Mucosa of rectum (tissue), 2 donors: ENCODE data around the gene EXOC3L4.

ENCODE experiments used
- H3K27ac ChIP-seq, 2 donors: one replicate each; pipeline ENCODE4 v1.7.0; 2013; ENCODE audit warnings: inconsistent platforms in 2 of 2, low read depth in 2 of 2, low read length in 2 of 2
- H3K27me3 ChIP-seq, 2 donors: one replicate each; pipeline ENCODE4 v1.7.0; 2013; ENCODE audit warnings: low read length in 2 of 2; ENCODE audit not compliant: control insufficient read depth in 2 of 2, insufficient read depth in 2 of 2
- H3K36me3 ChIP-seq, 2 donors: one replicate each; pipeline ENCODE4 v1.7.0; 2013; ENCODE audit warnings: low read length in 2 of 2; ENCODE audit not compliant: control insufficient read depth in 2 of 2, insufficient read depth in 2 of 2
- H3K4me1 ChIP-seq, 2 donors: one replicate each; pipeline ENCODE4 v1.7.0; 2013; ENCODE audit warnings: low read length in 2 of 2, mild to moderate bottlenecking in 1 of 2; ENCODE audit not compliant: control insufficient read depth in 2 of 2, insufficient read depth in 2 of 2
- H3K4me3 ChIP-seq, 2 donors: one replicate each; pipeline ENCODE4 v1.7.0; 2013; ENCODE audit warnings: low read length in 2 of 2
- H3K9ac ChIP-seq, 2 donors: one replicate each; pipeline ENCODE4 v1.7.0; 2013; ENCODE audit warnings: low read length in 2 of 2, low read depth in 1 of 2, mild to moderate bottlenecking in 1 of 2
- H3K9me3 ChIP-seq, 2 donors: one replicate each; pipeline ENCODE4 v1.7.0; 2013; ENCODE audit warnings: low read length in 2 of 2; ENCODE audit not compliant: control insufficient read depth in 2 of 2
- donor health status: healthy.
- donor health status: Normal muscosa, but diverticular disease.

The EXOC3L4 gene

DNA sequence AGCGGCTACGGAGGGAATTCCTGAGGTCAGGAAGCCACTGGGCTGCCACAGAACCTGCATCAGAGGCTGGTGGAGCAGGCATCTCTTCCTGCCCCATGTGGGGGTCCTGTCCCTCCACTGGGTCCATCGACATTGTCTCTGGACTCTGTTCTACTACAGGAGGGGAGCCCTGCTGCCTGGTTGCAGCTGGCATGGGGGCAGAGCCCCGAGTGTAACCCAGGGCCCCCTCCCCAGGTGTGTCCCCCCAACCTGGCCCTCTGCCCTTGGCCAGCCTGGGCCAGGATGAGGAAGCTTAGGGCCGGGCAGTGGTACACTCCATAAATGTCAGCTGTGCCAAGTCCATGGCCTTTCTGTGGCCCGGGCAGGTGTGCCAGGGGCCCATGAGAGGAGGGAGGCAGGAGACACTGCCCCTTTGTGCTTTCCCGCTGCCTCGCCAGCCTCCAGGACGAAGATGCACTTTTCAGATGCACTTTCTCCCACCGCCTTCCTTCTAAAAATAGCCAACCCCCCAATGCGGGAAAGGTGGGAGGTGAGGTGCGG is 4.0 kb upstream of the EXOC3L4 start:
- Histone ChIP-seq H3K4me3 (no peak overlapping the region), H3K4me1 (peaks cover 21 to 25% of the 10 kb centered on the region in 2 donors), H3K9ac (peak overlapping the region in 1 of 2 donors; percentile 69), H3K27ac (no peak overlapping the region), H3K9me3 (no peaks in the 10 kb centered on the region), H3K36me3 (no peaks in the 10 kb centered on the region), H3K27me3 (peaks cover under 1% of the 10 kb centered on the region in 2 donors)

- Histone ChIP-seq H3K4me3 (peak overlapping the region; percentile 54), H3K9me3 (no peaks in the 10 kb centered on the region), H3K9ac (peak overlapping the region; percentile 1 to 69), H3K4me1 (peaks cover 22 to 32% of the 10 kb centered on the region in 2 donors), H3K27ac (no peak overlapping the region), H3K36me3 (no peaks in the 10 kb centered on the region), H3K27me3 (no peaks in the 10 kb centered on the region)
These were observed 3.3 kb upstream of the EXOC3L4 start for GRCh38 chr14:103091041-103091882.

DNA sequence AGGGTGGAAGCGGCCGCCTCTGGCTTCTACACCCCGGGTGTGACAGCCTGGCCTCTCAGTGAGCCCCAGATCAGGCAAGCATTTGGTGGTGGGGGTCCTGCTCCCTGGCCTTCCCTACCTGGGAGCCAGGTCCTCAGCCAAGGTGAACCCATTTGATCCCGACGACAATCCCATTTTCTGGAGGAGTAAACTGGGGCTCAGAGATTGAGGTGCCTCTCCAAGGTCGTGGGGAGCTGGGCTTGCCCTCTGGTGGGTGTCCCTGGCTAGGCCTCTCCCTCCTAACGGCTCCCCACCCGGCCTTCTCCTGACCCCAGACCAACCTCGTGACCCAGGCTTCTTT is 2.7 kb upstream of the EXOC3L4 start:
- Histone ChIP-seq H3K4me1 (peaks cover 22 to 32% of the 10 kb centered on the region in 2 donors), H3K4me3 (peak overlapping the region; percentile 54), H3K9me3 (no peaks in the 10 kb centered on the region), H3K27ac (no peak overlapping the region), H3K36me3 (no peaks in the 10 kb centered on the region), H3K9ac (peak overlapping the region in 1 of 2 donors; percentile 69), H3K27me3 (no peaks in the 10 kb centered on the region)

- Histone ChIP-seq H3K27me3 (no peaks in the 10 kb centered on the region), H3K36me3 (no peaks in the 10 kb centered on the region), H3K4me1 (peaks cover 22 to 32% of the 10 kb centered on the region in 2 donors), H3K9me3 (no peaks in the 10 kb centered on the region), H3K27ac (peak overlapping the region; percentile 68 to 93), H3K4me3 (peak overlapping the region; percentile 42 to 74), H3K9ac (peak overlapping the region; percentile 41 to 64)
These were observed 594 bp upstream of the EXOC3L4 start for GRCh38 chr14:103093856-103094405.

- H3K4me3 ChIP-seq: peak overlapping the region; percentile 42 to 74
- H3K9ac ChIP-seq: peak overlapping the region; percentile 74 to 77
- no peaks in the 10 kb centered on the region for H3K36me3 ChIP-seq
- peaks cover 22 to 32% of the 10 kb centered on the region in 2 donors for H3K4me1 ChIP-seq
- peak overlapping the region; percentile 85 to 93 for H3K27ac ChIP-seq
- H3K9me3 ChIP-seq: no peaks in the 10 kb centered on the region
- no peaks in the 10 kb centered on the region for H3K27me3 ChIP-seq
These were observed 769 bp downstream of the EXOC3L4 start for GRCh38 chr14:103095210-103095778.

GRCh38 chr14:103096387-103096786 is 1.9 kb downstream of the EXOC3L4 start:
- no peaks in the 10 kb centered on the region for H3K36me3 ChIP-seq
- peaks cover 22 to 27% of the 10 kb centered on the region in 2 donors for H3K4me1 ChIP-seq
- no peak overlapping the region for H3K4me3 ChIP-seq
- H3K27ac ChIP-seq: no peak overlapping the region
- H3K9me3 ChIP-seq: no peaks in the 10 kb centered on the region
- no peaks in the 10 kb centered on the region for H3K27me3 ChIP-seq
- no peak overlapping the region for H3K9ac ChIP-seq

- Histone ChIP-seq H3K27ac (no peak overlapping the region), H3K27me3 (no peaks in the 10 kb centered on the region), H3K9me3 (no peaks in the 10 kb centered on the region), H3K36me3 (no peaks in the 10 kb centered on the region), H3K4me3 (no peak overlapping the region), H3K4me1 (peaks cover 18 to 22% of the 10 kb centered on the region in 2 donors), H3K9ac (no peak overlapping the region)
These were observed 2.9 kb downstream of the EXOC3L4 start for GRCh38 chr14:103097244-103097993.

- H3K9me3 ChIP-seq: no peaks in the 10 kb centered on the region
- no peak overlapping the region for H3K27ac ChIP-seq
- no peaks in the 10 kb centered on the region for H3K36me3 ChIP-seq
- H3K4me1 ChIP-seq: peaks cover 19 to 23% of the 10 kb centered on the region in 2 donors
- H3K27me3 ChIP-seq: no peaks in the 10 kb centered on the region
- no peak overlapping the region for H3K9ac ChIP-seq
- H3K4me3 ChIP-seq: no peak overlapping the region
These were observed 3.8 kb downstream of the EXOC3L4 start for GRCh38 chr14:103097994-103098957.

DNA sequence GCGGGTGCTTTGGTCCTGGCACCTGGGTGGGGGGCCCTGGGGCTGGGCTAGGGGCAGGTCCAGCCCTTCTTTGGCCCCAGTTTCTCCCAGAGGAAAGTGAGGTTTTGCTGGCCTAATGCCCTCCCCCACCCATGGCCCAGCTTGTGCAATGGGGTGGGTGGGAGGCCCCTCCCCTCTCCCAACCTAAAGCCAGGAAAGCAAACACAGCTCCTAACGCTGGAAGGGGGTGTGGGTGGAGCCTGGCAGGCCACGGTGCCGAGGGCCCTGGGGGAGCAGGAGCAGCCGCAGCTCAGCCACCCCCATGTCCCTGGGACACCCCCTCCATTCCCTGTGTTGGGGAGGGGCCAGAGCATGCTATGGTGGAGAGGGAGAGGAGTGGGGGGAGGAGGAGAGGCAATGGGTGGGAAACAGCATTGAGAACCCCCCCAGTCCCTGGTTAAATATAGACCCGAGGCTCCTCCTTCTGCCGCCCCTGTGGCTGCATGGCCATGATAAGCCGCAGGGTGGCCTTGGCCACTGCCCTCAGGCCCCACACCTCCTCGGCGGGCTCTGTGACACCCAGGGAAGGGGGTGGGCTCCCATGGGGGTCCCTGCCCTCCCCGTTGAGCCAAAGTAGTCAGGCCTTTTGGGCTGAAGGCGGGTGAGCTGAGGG is 4.7 kb downstream of the EXOC3L4 start:
- H3K27me3 ChIP-seq: no peaks in the 10 kb centered on the region
- H3K36me3 ChIP-seq: no peaks in the 10 kb centered on the region
- no peak overlapping the region for H3K4me3 ChIP-seq
- H3K9me3 ChIP-seq: no peaks in the 10 kb centered on the region
- H3K4me1 ChIP-seq: peaks cover 20 to 25% of the 10 kb centered on the region in 2 donors
- H3K27ac ChIP-seq: no peak overlapping the region
- no peak overlapping the region for H3K9ac ChIP-seq
